HG03025 (cell line): Measurements from ENCODE around the gene AGBL1.
"Not testable (repeated sequence)": the region's sequence is repeated elsewhere in the genome, so short reads cannot be mapped to it uniquely, and the experiment has no call there.

ENCODE experiments used
- ATAC-seq: cut with Tn5 transposase; IDR thresholded peaks from one replicate; pipeline ENCODE4 v1.9.1; 2021; ENCODE audit warnings: mild to moderate bottlenecking, moderate library complexity; ENCODE audit not compliant: unreplicated experiment, low FRiP score

The AGBL1 gene

DNA sequence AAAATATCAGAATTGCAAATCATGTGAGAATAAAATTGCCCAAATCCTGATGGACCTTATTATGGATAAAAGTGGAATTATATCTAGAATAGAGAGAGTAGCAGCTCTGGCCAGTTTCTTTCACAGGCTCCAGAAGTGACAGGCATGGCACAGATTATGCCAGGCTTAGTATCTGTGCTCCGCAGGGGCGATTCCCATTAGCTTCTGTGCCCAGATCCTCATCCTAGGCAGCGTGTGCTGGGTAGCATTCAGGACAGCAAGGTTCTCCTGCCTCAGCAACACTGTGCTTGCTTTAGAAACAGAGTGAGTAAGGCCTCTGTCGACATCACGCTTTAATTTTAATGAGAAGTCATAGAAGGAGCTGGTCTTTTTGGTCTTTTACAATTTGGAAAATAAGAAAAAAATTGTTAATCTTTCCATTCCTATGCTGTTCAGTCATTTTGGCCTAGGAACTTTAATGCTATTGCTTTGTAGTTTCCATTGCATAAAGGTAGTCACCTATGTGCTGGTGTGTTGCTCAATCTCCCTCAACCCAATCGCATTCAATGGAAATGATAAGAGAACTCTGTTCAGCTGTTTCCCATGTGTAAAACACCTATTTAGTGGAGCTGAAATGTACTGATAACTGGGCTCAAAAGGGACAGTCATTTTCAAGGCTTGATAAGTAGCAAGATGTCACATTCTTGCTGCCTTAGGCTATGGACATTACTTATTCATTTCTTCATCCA, 770.1 kb downstream of the AGBL1 start:
- no peak for ATAC-seq

GRCh38 chr15:86850939-86851338, 771.3 kb downstream of the AGBL1 start:
- no peak for ATAC-seq

- ATAC-seq = no peak
Measured at GRCh38 chr15:86852741-86853140, 773.1 kb downstream of the AGBL1 start.

- ATAC-seq = no peak
Measured at GRCh38 chr15:86854176-86854575, 774.5 kb downstream of the AGBL1 start.

- no peak for ATAC-seq
Measured at GRCh38 chr15:86855307-86856291, 775.9 kb downstream of the AGBL1 start.

DNA sequence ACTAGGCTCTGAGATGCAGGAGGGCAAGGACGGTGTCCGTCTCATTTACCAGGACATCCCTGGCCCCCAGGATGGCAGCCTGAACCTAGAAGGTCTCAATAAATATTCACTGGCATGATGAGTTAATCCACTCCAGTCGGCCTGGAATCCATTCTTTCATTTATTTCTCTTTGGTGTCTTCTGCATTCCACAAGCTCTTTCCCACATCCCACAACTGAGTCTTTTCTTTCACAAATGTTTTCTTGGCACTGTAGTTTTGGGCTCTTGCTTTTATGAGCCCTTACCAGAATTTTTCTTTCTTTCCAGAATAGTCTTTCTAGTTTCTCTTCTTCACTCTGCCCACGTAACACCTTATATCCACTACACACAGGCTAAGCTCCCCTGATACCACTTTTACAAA, 778.0 kb downstream of the AGBL1 start:
- no peak for ATAC-seq

DNA sequence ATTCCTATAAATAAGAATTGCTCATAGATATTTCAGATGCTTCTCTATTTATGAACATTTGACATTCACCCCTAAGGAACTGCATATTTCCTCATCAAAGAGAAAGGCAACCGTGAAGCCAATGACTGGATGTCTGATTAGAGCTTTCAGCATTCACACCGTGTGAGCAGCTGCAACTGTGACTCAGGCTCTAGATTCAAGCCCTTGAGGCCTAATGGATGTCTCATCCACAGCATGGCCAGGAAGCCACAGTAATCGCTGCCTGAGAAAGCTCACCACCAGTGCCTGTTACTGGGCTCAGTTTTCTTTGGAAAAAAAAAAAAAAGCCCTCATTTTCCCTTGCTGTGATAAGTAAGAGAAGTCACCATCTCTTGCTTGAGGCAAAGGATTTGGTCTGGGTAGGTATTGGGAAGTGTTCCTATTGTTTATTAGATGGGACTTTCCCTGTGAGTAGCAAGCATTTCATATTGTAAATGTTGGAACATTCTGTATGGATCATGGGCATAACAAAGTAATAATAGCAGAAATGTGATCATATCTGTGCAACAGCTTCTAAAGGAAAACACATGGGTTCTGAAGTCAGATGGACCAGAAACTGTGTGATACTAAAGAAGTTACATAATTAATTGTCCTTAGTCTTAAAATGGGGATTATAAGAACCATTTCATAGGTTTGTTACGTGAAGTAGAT, 783.7 kb downstream of the AGBL1 start:
- no peak for ATAC-seq

DNA sequence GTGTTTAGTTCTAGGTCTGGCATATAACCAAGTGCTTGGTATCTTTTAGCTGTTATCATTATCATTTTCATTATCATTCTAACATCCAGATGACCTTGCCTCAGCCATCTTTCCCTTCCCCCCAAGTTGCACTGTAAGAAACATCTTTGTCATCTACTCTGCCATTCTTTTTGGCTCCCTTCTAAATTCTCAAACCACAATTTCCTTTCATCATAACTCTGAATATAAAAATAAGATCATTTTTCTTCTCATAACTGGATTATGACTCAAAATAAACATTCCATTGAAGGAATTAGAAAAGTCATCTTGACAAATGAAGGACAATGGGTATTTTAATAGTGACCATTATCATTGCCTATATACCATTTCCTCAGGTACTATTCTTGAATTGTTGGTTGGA, 786.2 kb downstream of the AGBL1 start:
- no peak for ATAC-seq

- ATAC-seq = no peak
Measured at GRCh38 chr15:86870846-86871245, 791.2 kb downstream of the AGBL1 start.

DNA sequence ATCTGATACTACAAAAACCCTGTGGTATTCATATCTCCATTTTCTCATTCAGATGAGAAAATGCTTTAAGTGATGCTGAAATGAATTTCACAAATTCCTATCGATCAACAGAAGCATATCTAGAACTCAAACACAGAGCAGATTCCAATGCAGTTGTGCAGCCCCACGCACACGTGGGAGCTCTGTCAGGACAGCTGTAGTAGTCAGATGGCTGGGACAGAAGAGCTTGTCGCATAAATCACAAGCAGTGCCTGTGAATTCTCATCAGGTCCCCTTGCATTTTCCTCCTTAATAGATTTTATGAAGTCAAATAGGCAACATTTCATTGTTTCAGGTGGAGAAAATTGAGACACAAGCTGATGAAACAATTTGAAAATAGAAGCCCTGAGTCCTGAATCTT, 792.3 kb downstream of the AGBL1 start:
- ATAC-seq = no peak

GRCh38 chr15:86872782-86873181, 793.1 kb downstream of the AGBL1 start:
- no peak for ATAC-seq

DNA sequence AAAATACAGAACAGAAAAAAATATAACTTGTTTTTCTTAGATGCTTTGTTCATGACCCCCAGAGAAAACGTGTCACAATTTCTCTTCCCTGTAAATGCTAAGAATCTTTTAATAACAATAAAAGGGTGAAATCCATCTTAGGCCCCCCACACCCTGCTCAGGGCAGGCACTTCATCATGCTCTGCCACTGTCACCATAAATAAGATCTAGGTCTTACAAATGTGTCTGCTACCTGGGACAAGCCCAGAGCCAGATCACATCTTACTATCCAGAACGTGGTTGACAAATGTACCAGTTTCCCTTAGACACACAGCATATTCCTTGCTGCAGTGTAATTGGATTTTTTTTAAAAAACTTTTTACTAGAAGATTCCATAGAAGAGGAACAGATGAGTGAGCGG, 795.4 kb downstream of the AGBL1 start:
- ATAC-seq = no peak

DNA sequence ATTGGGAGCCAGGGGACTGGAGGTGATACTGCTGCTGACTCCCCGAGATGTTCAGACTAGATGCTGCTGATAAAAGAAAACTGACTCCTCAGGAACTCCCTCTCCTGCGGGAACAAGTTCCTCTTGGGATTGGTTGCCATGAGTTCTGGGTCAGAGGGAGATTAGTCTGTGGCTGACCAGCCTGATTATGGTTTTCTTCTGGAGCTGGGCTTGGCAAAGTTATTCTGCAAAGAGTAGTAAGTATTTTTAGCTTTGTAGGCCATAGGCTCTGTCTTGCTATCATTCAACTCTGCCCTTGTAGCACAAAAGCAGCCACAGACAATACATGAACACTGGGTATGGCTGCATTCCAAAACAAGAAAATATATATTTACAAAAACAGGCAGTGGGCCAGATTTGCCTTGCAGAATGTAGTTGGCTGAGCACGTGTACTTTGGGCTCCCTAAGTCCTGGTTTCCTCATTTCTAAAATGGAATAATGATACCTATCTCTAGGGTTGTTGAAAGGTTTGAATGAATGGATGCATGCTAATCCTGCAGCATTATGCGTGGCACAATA, 796.8 kb downstream of the AGBL1 start:
- no peak for ATAC-seq

- ATAC-seq = no peak
Measured at GRCh38 chr15:86877171-86877631, 797.5 kb downstream of the AGBL1 start.

DNA sequence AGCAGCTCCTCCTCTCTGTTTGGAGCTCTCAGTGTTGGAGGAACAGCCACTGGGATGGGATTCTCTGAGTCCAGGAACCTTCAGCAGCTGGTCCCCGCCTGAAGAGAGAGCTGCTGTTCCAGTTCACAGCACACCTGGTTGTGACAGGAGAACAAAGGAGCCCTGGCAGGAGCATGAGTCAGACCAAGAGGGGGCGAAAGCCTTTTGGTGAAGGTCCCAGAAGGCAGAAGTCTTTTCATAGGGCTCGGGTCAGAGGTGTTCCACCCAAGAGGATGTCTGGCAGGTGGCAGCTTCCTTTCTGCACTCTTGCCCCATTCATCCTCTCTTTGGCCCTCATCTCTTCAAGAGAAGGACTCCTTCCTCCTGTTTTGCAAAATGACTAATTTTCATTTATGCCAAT, 799.2 kb downstream of the AGBL1 start:
- ATAC-seq = not testable (repeated sequence)

GRCh38 chr15:86879250-86880229, 799.9 kb downstream of the AGBL1 start:
- no peak for ATAC-seq

GRCh38 chr15:86885616-86886015, 805.9 kb downstream of the AGBL1 start:
- ATAC-seq = no peak

DNA sequence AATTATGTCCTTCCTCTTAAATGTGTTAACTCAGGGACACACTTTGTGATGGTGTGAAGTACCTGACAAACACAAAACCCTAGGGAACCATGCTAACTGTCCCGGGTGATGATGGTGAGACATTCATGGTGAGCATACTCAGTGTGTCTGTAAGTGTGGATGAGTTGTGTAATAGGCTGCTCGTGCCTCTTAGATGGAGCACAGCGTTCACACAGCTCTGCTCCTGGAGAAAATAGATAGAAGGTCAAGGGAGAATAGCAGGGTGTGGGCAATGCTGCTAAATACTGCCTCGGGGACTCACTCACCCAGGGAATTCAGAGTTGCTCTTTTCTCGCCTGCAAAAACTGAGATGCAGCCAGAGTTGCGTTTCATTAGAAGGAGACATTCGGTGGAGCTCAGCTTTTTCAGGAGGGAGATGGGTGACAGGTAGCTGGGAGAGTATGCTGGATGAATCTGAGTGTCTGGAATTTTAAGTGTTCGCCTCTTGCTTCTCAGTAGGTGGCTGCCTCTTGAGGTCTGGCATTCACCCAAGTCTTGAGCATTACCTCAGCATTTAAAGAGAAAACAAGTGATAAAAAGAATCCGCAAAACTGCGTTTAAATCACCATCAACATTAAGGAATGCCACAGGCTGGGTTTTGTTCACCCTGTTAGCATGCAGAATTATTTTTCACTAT, 813.2 kb downstream of the AGBL1 start:
- no peak for ATAC-seq

- no peak for ATAC-seq
Measured at GRCh38 chr15:86894269-86894668, 814.6 kb downstream of the AGBL1 start.
